ENCODE data around the gene PMEL. TPM values are rescaled to one million over a fixed set of nuclear protein-coding genes. Genes with fewer than 3 reads are reported as not detected.

The PMEL gene
- total and polyA plus RNA-seq, 2 of the 4 experiments (the other 2 are of a cell fraction): 1.4 to 5.8 TPM

- no CpG with 5 or more reads among the region's 1 CpG for WGBS, 2 experiments (ENCODE audit: extremely low coverage in 2 of 2, insufficient read length in 1 of 2)
Observed at GRCh38 chr12:55972456-55972855, 6.6 kb upstream of the PMEL start.

More at GRCh38 chr12:55972456-55972855, 6.6 kb upstream of the PMEL start:
- Histone ChIP-seq H3K4me3 (ENCODE audit: insufficient read depth, low read depth, low read length) (peak overlapping the region; percentile 61), H2BK15ac (ENCODE audit: low read depth, low read length) (peak overlapping the region; percentile 99; the same call in 2 of the 3 replicates), H3K4ac (ENCODE audit: low read depth, low read length) (peak overlapping the region; percentile 97), H4K8ac (ENCODE audit: low read depth in 2 of 2, low read length in 2 of 2) (peak overlapping the region; percentile 74 to 98; a peak in 3 of 4 replicates), H2BK5ac (ENCODE audit: low read depth, low read length, poor library complexity, severe bottlenecking) (peak overlapping the region; percentile 98), H3K4me1 (ENCODE audit: control insufficient read depth, insufficient read depth, low read length) (peaks cover 5% of the 10 kb centered on the region), H3K27ac (ENCODE audit: insufficient read depth, low read length) (peak overlapping the region; percentile 60), H3K18ac (ENCODE audit: low read depth, low read length) (peak overlapping the region; percentile 58; the same call in 1 of the 2 replicates), H2AK9ac (replicated peaks; ENCODE audit: low read depth, low read length, poor library complexity) (peak overlapping the region; percentile 86), H3K36me3 (ENCODE audit: control insufficient read depth, insufficient read depth, low read length) (peaks cover 5% of the 10 kb centered on the region), H3K79me1 (ENCODE audit: low read depth in 1 of 2, low read length in 2 of 2) (peaks cover 7 to 67% of the 10 kb centered on the region in 2 experiments; a peak in 3 of 4 replicates), H3K56ac (ENCODE audit: extremely low read depth, insufficient read depth, low read length) (peak overlapping the region; percentile 71), H2BK20ac (ENCODE audit: low read depth, low read length) (peak overlapping the region; percentile 2; the same call in 1 of the 2 replicates), H4K20me1 (ENCODE audit: insufficient read depth, low read length) (peaks cover 6% of the 10 kb centered on the region; the same call in 1 of the 2 replicates), H3K23ac (ENCODE audit: low read depth, low read length) (peak overlapping the region; percentile 97), H4K5ac (ENCODE audit: low read depth, low read length) (peak overlapping the region; percentile 58), H2BK120ac (ENCODE audit: low read depth, low read length) (peak overlapping the region; percentile 84; the same call in 1 of the 2 replicates), H3K9me3 (ENCODE audit: control insufficient read depth, insufficient read depth, low read length) (no peaks in the 10 kb centered on the region), H4K91ac (ENCODE audit: insufficient read depth, low read depth, low read length) (peak overlapping the region; percentile 88), H3K9ac (ENCODE audit: low read depth, low read length) (peak overlapping the region; percentile 85), H2AFZ (replicated peaks; ENCODE audit: low read length, poor library complexity) (no peak overlapping the region), H3K27me3 (ENCODE audit: control insufficient read depth, insufficient read depth, low read length) (no peaks in the 10 kb centered on the region), H2AK5ac (ENCODE audit: low read depth, low read length) (peak overlapping the region; percentile 100), H3K4me2 (ENCODE audit: low read depth, low read length) (peak overlapping the region; percentile 91), H3K14ac (replicated peaks; ENCODE audit: low read depth, low read length) (peak overlapping the region; percentile 81), H3K9me1 (ENCODE audit: insufficient read depth, low read length) (peaks cover 10% of the 10 kb centered on the region; the same call in 1 of the 2 replicates)
- no TSS peak for BruUV-seq (replicated peaks)
- intact Hi-C loops (cut with micrococcal nuclease): no loop called here
- TF ChIP-seq CTCF (conservative IDR thresholded peaks at IDR 0.05; ENCODE audit: low read depth, low read length) (no peak), MAFK (IDR thresholded peaks at IDR 0.05; ENCODE audit: low read depth, low read length) (no peak), POLR2A (IDR thresholded peaks at IDR 0.05; ENCODE audit: low read depth, low read length) (no peak), BHLHE40 (IDR thresholded peaks at IDR 0.05; ENCODE audit: low read depth, low read length) (no peak), RAD21 (IDR thresholded peaks at IDR 0.05; ENCODE audit: low read length) (no peak), CHD1 (IDR thresholded peaks at IDR 0.05; ENCODE audit: low read depth, low read length) (no peak), FOS (IDR thresholded peaks at IDR 0.05; ENCODE audit: low read depth, low read length) (no peak), USF2 (IDR thresholded peaks at IDR 0.05; ENCODE audit: low read depth, low read length) (no peak), RCOR1 (IDR thresholded peaks at IDR 0.05; ENCODE audit: insufficient replicate concordance, low read length) (no peak), NFE2L2 (IDR thresholded peaks at IDR 0.05; ENCODE audit: low read depth, low read length) (no peak), ELK1 (IDR thresholded peaks at IDR 0.05; ENCODE audit: borderline replicate concordance, low read depth, low read length) (no peak), SMC3 (IDR thresholded peaks at IDR 0.05; ENCODE audit: low read depth, low read length) (no peak)
- ATAC-seq (ENCODE audit: low read depth) (no peak), DNase-seq (no peak)
- dilution Hi-C loops (cut with HindIII; ENCODE audit: low sequenced_read_pairs, unreplicated experiment): no loop called here
- in situ Hi-C loops (cut with MboI; ENCODE audit: low sequenced_read_pairs): no loop called here
- ChIA-PET CTCF (no interaction called here), POLR2A (ENCODE audit: unreplicated experiment) (no interaction called here)

Measured in IMR-90 (cell line).